Measurements from ENCODE around the gene PNPLA7.
"Not testable (repeated sequence)": the region's sequence is repeated elsewhere in the genome, so short reads cannot be mapped to it uniquely, and the experiment has no call there.

PNPLA7 gene

DNA sequence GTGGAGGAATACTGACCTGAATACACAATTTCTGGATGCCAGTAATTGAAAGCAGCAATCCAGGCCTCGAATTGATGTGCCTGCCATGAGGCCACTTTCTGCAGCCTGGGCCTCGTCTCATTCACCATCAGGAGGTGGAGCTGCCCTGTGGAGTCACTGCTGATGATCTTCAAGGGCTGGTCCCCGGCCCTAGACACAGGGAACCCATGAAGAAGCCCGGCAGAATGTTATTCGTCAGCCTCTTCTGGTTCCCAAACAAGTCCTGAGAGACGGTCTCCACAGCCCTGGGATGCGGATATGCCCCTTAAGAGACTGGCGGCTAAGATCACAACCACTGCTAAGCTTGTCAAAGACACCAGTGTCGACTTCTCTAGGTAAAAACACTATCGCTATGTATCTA lies 24.0 kb upstream of the PNPLA7 start:
- DNase-seq, result no peak

DNA sequence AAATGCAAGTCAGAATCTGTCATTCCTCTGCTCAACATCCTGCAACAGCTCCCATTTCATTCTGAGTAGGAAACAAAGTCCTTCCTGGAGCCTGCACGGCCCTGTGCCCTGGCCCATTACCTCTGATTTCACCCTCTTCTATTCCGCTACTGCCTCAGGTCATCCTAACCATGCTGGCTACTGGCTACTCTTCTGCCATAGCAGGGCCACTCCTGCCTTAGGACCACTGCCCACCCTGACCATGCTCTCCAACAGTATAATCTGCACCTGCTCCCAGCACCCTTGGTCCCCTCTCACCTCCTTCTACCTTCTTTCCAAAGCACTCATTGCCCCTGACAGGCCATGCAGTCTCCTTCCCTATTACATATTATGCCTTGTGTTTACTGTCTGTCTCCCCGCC lies 20.4 kb upstream of the PNPLA7 start:
- no peak for DNase-seq

DNA sequence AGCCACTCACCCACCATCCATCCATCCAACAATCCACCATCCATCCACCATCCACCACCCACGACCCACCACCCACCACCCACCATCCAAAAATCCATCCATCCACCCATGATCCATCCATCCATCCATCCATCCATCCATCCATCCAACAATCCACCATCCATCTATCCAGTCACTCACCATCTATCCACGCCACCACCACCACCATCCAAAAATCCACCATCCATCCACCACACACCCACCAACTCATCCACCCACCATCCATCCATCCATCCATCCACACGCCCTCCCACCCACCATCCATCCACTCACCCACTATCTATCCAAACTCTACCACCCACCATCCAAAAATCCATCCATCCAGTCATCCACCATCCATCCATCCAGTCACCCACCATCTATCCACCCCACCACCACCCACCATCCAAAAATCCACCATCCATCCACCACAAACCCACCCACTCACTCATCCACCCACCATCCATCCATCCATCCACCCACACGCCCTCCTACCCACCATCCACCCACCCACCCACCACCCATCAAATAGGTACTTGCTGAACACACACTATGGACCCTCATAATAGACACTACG lies 19.5 kb upstream of the PNPLA7 start:
- no peak for DNase-seq

DNA sequence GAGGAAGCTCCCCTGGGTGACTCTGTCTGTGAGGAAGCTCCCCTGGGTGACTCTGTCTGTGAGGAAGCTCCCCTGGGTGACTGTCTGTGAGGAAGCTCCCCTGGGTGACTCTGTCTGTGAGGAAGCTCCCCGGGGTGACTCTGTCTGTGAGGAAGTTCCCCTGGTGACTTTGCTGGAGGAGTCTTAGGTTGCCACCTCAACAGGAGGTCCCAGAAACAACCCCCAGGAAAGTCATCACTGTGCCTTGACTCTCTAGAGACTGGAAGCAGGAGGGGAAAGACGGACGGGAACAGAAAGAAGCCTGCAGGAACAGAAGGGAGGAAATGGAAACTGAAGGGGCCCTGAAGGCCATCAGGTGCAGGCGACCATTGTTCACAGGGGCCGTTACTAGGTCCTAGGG lies 18.2 kb upstream of the PNPLA7 start:
- DNase-seq, result not testable (repeated sequence)

DNA sequence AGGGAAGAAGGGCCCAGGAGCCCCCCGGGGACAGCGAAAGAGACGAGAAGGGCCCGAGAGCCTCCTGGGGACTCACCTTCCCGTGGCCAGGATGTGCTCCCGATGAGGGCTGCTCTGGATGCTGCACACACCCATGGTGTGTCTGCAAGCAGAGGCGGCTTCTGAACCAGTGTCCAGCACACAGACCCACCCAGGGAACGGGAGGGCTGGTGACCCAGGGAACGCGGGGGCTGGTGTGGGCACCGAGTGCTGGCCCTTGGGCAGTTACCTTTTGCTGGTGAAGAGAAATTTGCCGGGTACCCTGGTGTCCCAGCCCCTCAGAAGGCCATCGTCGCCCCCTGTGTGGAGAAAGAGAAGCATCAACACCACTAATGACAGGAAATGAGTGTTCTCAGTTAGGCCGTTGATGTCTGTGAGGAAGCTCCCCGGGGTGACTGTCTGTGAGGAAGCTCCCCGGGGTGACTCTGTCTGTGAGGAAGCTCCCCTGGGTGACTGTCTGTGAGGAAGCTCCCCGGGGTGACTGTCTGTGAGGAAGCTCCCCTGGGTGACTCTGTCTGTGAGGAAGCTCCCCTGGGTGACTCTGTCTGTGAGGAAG lies 14.7 kb upstream of the PNPLA7 start:
- DNase-seq, result no peak

DNA sequence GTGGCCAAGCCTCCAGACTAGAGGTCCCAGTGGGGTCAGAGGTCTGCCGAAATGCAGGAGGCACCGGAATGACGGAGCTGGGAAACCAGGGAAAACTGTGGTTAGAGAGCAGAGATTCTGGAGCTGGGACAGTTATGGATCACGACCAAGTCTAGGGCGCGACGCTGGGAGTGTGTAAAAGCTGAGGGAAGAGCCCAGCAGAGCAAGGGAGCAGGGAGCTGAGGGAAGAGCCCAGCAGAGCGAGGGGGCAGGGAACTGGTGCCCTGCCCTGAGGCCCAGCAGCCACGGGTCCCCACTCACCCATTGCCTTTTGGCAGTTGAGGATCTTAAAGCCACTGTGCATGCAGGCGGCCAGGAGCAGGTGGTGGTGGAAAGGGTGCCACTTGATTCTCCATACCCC lies 13.9 kb upstream of the PNPLA7 start:
- DNase-seq, result no peak

DNA sequence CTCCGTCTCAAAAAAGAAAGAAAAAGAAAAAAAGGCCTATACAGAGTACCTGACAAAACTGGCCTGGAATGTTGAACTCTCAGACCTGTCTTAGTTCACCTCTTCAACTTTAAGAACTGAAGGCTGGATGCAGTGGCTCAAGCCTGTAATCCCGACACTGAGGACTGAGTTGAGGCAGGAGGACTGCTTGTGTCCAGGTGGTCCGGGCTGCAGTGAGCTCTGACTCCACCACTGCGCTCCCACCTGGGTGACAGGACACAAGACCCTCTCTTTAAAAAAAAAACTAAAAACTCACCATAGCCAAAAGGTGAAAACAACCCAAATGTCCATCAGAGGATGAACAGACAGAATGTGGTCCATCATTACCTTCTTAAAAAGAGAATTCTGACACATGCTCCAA lies 7.9 kb upstream of the PNPLA7 start:
- no peak for DNase-seq

DNA sequence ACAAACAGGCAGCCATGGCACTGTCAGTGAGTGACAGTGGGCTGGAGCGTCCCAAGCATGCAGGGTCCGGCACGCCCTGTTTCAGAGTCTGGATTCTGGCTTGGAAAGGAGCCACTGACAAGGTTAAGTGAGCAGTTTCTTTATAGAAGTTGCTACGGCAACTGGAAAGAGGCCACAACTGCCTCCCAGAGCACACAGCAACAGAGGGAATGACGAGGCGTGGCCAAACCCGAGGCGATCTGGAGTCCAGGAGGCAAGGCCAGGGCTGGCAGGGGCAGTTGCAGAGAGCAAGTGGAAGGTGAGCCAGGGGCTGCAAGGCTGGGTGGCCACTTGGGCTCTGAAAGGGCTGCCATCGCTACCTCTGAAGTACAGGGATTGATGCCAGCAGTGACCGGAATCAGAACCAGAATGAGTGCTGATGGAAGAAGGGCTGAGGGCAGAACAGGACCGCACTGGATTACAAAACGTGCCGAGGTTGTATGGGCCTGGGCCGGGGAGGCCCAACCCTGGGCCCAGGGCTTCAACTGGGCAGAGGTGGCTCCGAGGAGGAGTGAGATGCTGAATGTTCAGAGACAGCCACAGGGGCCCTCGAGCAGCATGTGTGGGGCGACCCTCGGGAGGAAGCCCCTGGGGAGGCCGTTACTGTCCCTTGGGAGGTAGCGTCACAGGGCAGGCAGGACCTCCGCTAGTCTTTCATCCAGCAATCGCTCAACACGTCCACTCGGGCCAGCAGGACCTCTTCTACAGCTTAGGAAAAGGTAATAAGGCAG lies 6.1 kb upstream of the PNPLA7 start:
- no peak for DNase-seq

DNA sequence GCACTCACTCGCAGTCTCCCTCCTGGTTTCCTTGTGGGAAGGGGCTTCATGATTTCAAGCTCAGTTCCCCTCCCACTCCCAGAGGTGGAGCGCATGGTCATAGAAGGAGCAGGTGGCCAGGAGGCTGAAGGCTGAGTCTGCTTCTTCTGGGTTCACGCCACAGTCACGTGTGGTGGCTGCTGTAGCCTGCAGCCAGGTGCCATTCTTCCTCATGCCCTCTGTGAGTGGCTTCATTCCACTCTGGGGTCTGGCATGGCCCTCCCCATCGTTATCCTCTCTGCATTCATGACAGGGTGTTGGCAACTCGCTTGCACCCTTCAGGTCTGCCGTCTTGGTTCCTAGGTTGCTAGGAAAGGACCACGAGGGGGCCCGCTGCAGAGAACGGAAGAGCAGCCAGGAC lies 5.0 kb upstream of the PNPLA7 start:
- DNase-seq, result no peak

DNA sequence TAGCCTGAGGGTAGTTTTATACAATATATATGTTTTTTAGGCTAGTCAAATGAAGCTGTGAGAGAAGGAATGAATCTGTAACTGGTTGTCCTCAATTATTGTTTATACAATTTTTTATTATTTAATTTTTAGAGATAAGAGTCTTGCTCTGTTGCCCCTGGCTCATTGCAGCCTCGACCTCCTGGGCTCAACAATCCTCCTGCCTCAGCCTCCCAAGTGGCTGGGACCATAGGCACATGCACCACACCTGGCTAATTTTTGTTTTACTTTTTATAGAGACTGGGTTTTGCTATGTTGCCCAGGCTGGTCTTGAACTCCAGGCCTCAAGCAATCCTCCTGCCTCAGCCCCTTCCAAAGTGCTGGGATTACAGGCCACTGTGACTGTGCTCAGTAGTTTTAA lies 4.1 kb upstream of the PNPLA7 start:
- DNase-seq, result no peak

DNA sequence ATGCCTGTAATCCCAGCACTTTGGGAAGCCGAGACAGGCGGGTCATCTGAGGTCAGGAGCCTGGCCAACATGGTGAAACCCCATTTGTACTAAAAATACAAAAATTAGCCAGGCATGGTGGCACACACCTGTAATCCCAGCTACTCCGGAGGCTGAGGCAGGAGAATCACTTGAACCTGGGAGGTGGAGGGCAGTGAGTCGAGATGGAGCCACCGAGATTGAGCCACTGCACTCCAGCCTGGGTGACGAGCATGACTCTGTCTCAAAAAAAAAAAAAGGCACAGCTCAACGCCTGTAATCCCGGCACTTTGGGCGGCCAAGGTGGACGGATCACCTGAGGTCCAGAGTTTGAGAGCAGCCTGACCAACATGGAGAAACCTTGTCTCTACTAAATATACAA lies 3.5 kb upstream of the PNPLA7 start:
- DNase-seq, result not testable (repeated sequence)

DNA sequence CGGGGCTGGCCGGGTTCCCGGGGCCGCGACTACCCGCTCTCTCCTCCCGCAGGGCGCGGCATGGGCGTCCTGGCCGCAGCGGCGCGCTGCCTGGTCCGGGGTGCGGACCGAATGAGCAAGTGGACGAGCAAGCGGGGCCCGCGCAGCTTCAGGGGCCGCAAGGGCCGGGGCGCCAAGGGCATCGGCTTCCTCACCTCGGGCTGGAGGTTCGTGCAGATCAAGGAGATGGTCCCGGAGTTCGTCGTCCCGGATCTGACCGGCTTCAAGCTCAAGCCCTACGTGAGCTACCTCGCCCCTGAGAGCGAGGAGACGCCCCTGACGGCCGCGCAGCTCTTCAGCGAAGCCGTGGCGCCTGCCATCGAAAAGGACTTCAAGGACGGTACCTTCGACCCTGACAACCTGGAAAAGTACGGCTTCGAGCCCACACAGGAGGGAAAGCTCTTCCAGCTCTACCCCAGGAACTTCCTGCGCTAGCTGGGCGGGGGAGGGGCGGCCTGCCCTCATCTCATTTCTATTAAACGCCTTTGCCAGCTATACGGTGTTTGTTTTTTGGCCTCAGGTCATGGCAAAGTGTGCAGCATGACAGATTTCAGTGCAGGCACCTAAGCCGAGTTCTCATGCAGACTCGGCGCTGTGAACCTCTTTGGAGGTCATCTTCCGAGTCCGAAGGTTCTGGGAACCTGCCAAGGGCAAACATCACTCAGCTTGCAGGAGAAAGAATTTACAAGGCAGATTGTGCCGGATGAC lies 2.0 kb upstream of the PNPLA7 start:
- peak in 1 of 2 experiments; percentile 48 for DNase-seq

DNA sequence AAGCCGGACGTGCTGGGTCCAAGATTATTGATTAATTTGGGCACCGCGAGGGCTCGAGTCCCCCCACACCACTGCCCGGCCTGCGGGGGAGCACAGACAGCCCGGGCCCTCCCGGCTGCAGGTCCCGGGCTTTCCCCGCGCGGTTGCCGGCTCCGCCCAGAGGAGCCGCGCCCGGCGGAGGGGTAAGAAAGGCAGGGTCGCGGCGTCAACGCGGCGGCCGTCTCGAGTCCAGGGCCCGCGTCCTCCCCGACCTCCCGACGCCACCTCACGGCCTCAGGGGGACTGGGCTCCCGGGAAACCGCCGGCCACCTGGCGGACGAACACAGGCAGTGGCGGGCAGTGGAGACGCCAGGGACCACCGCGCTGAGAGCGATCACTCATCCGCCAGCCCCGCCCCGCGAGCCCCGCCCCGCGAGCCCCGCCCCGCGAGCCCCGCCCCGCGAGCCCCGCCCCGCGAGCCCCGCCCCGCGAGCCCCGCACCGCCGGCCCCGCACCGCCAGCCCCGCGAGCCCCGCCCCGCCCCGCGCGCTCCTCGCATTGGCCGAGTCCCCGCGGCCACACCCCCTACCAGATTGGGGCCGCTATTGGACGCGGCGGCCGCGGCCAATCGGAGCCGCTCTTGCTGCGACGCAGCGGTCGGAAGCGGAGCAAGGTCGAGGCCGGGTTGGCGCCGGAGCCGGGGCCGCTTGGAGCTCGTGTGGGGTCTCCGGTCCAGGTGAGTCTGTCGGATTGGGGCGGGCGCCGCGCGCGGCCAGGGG lies 1.2 kb upstream of the PNPLA7 start, which contains the start of gene MRPL41:
Gene MRPL41 (plus strand): TSS at position 616 of the 758 bp plus-strand sequence. CDS start 203 bp downstream, outside the sequence.
- peak; percentile 92 to 96 for DNase-seq

DNA sequence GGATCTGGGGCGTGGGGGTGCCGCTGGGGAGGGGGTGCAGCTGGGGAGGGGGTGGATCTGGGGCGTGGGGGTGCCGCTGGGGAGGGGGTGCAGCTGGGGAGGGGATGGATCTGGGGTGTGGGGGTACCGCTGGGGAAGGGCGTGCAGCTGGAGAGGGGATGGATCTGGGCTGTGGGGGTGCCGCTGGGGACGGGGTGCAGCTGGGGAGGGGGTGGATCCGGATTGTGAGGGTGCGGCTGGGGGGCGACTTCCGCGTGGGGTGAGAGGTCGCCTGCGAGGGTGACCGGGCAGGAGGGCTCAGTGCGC lies 709 bp upstream of the PNPLA7 start:
- not testable (repeated sequence) for DNase-seq

DNA sequence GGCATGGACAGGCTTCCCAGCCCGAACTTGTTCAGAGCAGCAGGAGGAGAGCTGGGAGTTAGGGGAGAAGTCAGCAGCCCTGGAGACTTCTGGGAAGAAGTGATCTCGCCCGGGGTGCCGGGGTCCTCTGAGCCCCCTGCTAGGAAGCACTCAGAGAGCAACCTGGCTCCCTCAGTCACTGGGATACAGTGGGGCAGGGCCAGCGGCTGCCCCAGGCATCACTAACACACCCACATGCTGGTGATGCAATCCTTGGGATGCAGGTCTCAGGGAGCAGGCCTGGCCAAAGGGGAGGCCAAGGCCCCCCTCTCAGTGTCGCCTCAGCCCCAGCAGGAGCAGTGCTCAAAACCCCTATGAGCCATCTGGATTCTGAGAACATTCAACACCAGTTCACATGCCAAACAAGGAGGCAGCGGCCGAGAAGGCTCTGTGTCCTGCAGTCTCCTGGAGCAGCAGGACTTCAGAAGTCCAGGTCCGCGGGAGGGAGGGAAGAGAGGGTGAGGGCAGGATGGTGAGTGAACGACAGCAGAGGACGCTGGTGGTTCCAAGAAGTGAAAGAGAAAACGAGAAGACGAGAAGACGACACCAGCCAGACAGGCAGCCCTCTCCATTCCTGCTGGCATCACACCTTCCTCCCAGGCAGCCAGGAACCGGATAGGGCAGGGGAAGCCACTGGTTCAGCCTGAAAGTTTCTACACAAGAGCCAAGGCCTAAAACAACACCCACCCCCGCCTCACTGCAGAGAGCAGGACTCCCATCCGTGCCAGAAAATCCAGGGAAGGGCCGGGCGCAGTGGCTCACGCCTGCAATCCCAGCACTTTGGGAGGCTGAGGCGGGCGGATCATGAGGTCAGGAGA lies 2.3 kb downstream of the PNPLA7 start:
- DNase-seq, result no peak

DNA sequence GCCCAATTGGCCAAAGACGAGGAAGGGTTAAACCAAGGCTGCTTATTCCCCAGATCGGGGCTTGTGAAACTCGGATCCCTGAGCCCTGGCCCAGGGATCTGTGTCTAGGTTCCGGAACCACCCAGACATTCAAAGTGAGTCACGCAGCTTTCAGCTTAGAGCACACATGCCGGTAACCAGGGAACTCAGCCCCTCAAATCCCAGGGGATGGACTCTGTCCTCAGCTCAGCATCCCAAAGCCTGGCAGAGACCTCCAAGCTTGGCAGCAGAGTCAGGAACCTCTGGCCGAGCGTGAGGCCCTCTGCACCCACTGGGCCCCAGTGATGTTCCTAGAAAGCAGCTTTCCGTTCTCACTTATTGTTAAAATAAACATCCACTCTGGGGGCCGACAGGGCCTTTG lies 5.1 kb downstream of the PNPLA7 start:
- DNase-seq, result no peak

DNA sequence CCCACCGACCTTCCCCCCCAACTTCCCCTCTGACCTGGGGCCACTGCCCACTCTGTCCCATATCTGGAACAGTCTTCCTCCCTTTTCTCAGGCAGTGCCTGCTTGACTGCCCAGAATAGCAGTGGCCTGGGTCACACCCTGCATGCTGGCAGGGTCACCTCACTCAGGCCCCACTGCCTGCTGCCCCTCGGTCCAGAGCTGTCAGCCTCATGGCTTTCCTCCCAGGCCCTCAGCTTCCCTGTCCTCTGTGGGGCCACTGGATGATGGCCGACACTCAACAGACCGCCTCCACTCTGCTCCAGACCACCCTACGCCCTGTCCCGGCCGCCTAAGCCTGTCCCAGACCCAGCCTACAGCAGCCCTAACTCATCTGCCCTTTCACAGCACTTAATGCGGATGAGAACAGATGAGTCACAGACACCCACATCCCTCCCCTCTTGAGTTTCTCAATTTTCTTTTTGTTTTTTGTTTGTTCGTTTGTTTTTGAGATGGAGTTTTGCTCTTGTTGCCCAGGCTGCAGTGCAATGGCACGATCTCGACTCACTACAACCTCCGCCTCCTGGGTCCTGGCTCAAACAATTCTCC lies 5.9 kb downstream of the PNPLA7 start:
- DNase-seq, result no peak

DNA sequence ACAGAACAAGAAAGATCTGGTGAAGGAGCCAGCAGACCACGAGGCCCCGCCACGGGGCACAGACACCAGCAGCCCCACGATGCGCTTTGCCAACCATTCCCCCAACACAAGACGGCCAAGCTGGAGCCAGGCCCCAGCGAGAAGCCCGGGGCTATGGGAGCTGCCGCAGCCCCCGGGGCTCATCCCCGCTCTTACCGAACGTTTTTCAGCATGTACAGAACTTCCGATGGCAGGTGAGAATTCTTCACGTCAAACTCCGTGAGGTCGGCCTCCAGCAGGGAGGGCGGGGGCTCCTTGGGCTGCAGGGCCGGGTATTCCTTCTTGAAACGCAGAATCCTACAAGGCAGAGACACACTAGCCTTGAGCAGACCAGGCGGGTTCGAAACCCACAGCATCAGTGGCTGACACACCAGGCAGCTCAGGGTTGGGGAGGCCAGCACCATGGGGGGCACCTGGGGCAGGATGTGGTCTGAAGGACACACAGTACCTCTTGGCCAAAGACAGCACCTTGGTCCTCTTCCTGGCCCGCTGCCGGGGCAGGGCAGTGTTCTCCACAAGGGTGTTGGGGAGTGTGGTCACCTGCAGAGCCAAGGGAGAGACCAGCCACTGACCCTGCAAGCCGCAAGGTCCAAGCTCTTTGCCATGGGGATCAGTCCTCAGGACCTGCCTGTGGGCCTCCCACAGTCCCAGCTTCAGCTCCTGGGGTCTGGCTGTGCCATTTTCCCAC lies 6.8 kb downstream of the PNPLA7 start:
- DNase-seq, result no peak

DNA sequence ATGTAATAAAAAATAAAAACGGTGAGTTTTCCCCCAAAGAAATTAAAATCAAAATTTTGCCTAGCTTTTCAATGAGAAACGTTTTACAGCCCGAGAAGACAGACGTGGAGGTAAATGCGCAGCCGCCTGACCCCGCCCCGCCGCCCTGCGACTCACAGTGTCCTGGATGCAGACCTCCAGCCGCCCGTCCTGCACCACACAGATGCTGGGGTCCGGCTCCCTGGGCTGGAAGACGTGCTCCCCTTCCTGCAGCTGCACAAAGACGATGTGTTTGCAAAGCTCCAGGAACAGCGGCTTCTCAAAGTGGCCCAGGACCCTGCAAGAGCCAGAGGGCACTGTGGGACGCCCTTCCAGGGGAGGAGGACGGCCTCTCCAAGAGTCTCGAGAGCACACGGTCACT lies 7.7 kb downstream of the PNPLA7 start:
- no peak for DNase-seq

DNA sequence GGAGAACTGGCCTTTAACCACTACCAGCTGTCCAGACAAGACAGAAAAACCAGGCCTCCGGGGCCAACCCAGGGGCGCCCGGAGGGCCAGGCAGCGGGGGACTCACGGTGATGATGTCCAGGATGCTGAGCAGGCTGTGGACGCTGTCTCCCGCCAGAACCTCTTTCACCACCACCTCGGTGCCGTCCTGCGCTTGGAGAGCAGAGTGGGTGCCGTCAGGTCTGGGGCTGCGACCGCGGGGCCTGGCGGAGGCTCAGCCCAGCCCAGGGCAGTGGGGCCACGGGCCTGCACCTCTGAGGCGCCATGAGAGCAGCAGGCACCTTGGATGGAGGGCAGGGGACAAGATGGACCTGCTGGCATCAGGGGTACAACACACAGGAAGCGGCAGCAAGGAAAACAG lies 9.7 kb downstream of the PNPLA7 start:
- no peak for DNase-seq

DNA sequence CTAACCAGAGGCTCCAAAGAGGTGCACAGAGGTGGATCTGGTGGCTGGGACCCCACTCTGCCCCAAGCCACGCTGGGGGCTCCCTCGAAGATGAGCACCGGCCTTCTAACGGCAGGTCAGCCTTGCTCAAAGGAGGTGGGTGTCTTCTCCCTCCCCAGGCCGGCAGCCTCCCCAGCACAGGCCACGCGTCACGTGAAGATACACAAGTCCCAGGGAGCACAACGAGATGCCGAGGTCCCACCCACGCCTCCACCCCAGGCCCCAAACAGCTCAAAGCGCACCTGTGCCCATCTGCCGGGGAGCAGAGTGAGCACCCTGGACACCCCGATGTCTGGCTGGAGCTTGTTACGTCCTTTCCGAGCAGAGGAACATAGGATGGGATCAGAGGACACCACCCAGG lies 12.1 kb downstream of the PNPLA7 start:
- no peak for DNase-seq

Data from SHP77 (cell line).